Measurements from ENCODE around the gene TRAF3. TPM values are rescaled to one million over a fixed set of nuclear protein-coding genes. Genes with fewer than 3 reads are reported as not detected.

The TRAF3 gene
- polyA plus RNA-seq, 1 of the 3 experiments (the other 2 are of a cell fraction) = 17.9 TPM

GRCh38 chr14:102917056-102917385 lies 139.8 kb downstream of the TRAF3 start:
- Histone ChIP-seq H3K4me1 (ENCODE audit: control insufficient read depth in 1 of 2, insufficient read depth in 2 of 2, low read depth in 1 of 2, low read length in 1 of 2) (no peaks in the 10 kb centered on the region), H3K9me2 (no peaks in the 10 kb centered on the region), H3K4me2 (no peak overlapping the region), H3K9me3 (no peaks in the 10 kb centered on the region), H3K27me3 (ENCODE audit: insufficient read depth) (no peaks in the 10 kb centered on the region), H3K36me3 (replicated peaks in 1 of 2; ENCODE audit: control insufficient read depth in 1 of 2, insufficient read depth in 2 of 2, low read length in 1 of 2) (no peaks in the 10 kb centered on the region), H3K27ac (ENCODE audit: low read depth in 2 of 2, low read length in 1 of 2) (no peak overlapping the region), H3K4me3 (ENCODE audit: low read depth in 2 of 2, low read length in 1 of 2) (no peak overlapping the region), H2AFZ (ENCODE audit: low read depth) (no peak overlapping the region), H3K9ac (no peak overlapping the region), H4K20me1 (ENCODE audit: insufficient read depth) (no peaks in the 10 kb centered on the region), H3F3A (replicated peaks; ENCODE audit: insufficient read depth) (no peaks in the 10 kb centered on the region), H3K79me2 (ENCODE audit: insufficient read depth) (no peaks in the 10 kb centered on the region)
- WGBS (ENCODE audit: low lambda C conversion rate) = 90% methylated on average over 6 of the region's 6 CpGs
- no peak for TF ChIP-seq RFX5 (IDR thresholded peaks at IDR 0.05; ENCODE audit: low read length)
- no peak for TF ChIP-seq RCOR1 (IDR thresholded peaks at IDR 0.05; ENCODE audit: low read length)
- TF ChIP-seq ELF1 (IDR thresholded peaks at IDR 0.05) = no peak
- no peak for TF ChIP-seq TCF12 (IDR thresholded peaks at IDR 0.05)
- TF ChIP-seq SMC3 (IDR thresholded peaks at IDR 0.05; ENCODE audit: low read depth, low read length) = no peak
- no peak for TF ChIP-seq NRF1 (IDR thresholded peaks at IDR 0.05; ENCODE audit: low read depth, low read length)
- POLR2A ChIA-PET = no interaction called here
- no peak for DNase-seq
- CTCF ChIA-PET = interaction anchor here (1.2 to 2.9 kb wide), 5 partner anchors 8 to 223 kb away, joined by 3 to 26 read pairs (median 5); no protein-coding TSS in a partner anchor

- Histone ChIP-seq H3K9me2 (no peaks in the 10 kb centered on the region), H3K4me3 (ENCODE audit: low read depth in 2 of 2, low read length in 1 of 2) (peak overlapping the region in 1 of 2 experiments; percentile 26; a peak in 1 of 4 replicates), H4K20me1 (ENCODE audit: insufficient read depth) (no peaks in the 10 kb centered on the region), H3K9ac (no peak overlapping the region), H3F3A (replicated peaks; ENCODE audit: insufficient read depth) (no peaks in the 10 kb centered on the region), H3K4me1 (ENCODE audit: control insufficient read depth in 1 of 2, insufficient read depth in 2 of 2, low read depth in 1 of 2, low read length in 1 of 2) (no peaks in the 10 kb centered on the region), H3K36me3 (replicated peaks in 1 of 2; ENCODE audit: control insufficient read depth in 1 of 2, insufficient read depth in 2 of 2, low read length in 1 of 2) (no peaks in the 10 kb centered on the region), H3K27me3 (ENCODE audit: insufficient read depth) (no peaks in the 10 kb centered on the region; the same call in 1 of the 2 replicates), H3K79me2 (ENCODE audit: insufficient read depth) (no peaks in the 10 kb centered on the region), H2AFZ (ENCODE audit: low read depth) (no peak overlapping the region), H3K27ac (ENCODE audit: low read depth in 2 of 2, low read length in 1 of 2) (no peak overlapping the region), H3K9me3 (no peaks in the 10 kb centered on the region), H3K4me2 (no peak overlapping the region)
- peak; percentile 68 for TF ChIP-seq CTCF (IDR thresholded peaks at IDR 0.05)
- peak; percentile 74 for TF ChIP-seq SMC3 (IDR thresholded peaks at IDR 0.05; ENCODE audit: low read depth, low read length)
- no peak for TF ChIP-seq MAX (IDR thresholded peaks at IDR 0.05; ENCODE audit: low read depth)
- TF ChIP-seq RAD21 (IDR thresholded peaks at IDR 0.05; ENCODE audit: low read length) = peak; percentile 76
- WGBS (ENCODE audit: low lambda C conversion rate) = 0% methylated on average over 5 of the region's 12 CpGs
- CTCF ChIA-PET = interaction anchor here (0.7 to 2.9 kb wide), 6 partner anchors 9 to 224 kb away, joined by 3 to 26 read pairs (median 4); no protein-coding TSS in a partner anchor
- DNase-seq = peak; percentile 87
- POLR2A ChIA-PET = no interaction called here
These were observed 140.4 kb downstream of the TRAF3 start for GRCh38 chr14:102917469-102918211.

GRCh38 chr14:102918438-102918837 lies 141.2 kb downstream of the TRAF3 start:
- POLR2A ChIA-PET = no interaction called here
- WGBS (ENCODE audit: low lambda C conversion rate) = 50% methylated on average over 2 of the region's 2 CpGs
- TF ChIP-seq GABPA (IDR thresholded peaks at IDR 0.05; ENCODE audit: low read depth) (no peak), RFX5 (IDR thresholded peaks at IDR 0.05; ENCODE audit: low read length) (no peak), ELF1 (IDR thresholded peaks at IDR 0.05) (no peak), YY1 (IDR thresholded peaks at IDR 0.05; ENCODE audit: low read depth) (no peak), REST (IDR thresholded peaks at IDR 0.05; ENCODE audit: low read depth, low read length) (no peak), SMC3 (IDR thresholded peaks at IDR 0.05; ENCODE audit: low read depth, low read length) (no peak), PBX3 (IDR thresholded peaks at IDR 0.05) (no peak), JUND (IDR thresholded peaks at IDR 0.05) (no peak), EZH2phosphoT487 (IDR thresholded peaks at IDR 0.05; ENCODE audit: borderline replicate concordance, low read depth) (no peak), RAD21 (IDR thresholded peaks at IDR 0.05; ENCODE audit: low read length) (no peak)

More at GRCh38 chr14:102918438-102918837, 141.2 kb downstream of the TRAF3 start:
- H3K4me3 ChIP-seq (ENCODE audit: low read depth in 2 of 2, low read length in 1 of 2) = no peak overlapping the region
- H3K27ac ChIP-seq (ENCODE audit: low read depth in 2 of 2, low read length in 1 of 2) = no peak overlapping the region
- no peaks in the 10 kb centered on the region for H4K20me1 ChIP-seq (ENCODE audit: insufficient read depth)
- DNase-seq = no peak
- H2AFZ ChIP-seq (ENCODE audit: low read depth) = no peak overlapping the region
- no peaks in the 10 kb centered on the region for H3K36me3 ChIP-seq (replicated peaks in 1 of 2; ENCODE audit: control insufficient read depth in 1 of 2, insufficient read depth in 2 of 2, low read length in 1 of 2)
- H3K4me1 ChIP-seq (ENCODE audit: control insufficient read depth in 1 of 2, insufficient read depth in 2 of 2, low read depth in 1 of 2, low read length in 1 of 2) = no peaks in the 10 kb centered on the region
- H3K9me2 ChIP-seq = no peaks in the 10 kb centered on the region
- H3K4me2 ChIP-seq = no peak overlapping the region
- CTCF ChIA-PET = interaction anchor here (0.9 to 2.9 kb wide), 5 partner anchors 10 to 224 kb away, joined by 3 to 26 read pairs (median 5); no protein-coding TSS in a partner anchor
- no peaks in the 10 kb centered on the region for H3K79me2 ChIP-seq (ENCODE audit: insufficient read depth)
- H3K9me3 ChIP-seq = no peaks in the 10 kb centered on the region
- H3K27me3 ChIP-seq (ENCODE audit: insufficient read depth) = no peaks in the 10 kb centered on the region; the same call in 1 of the 2 replicates
- H3F3A ChIP-seq (replicated peaks; ENCODE audit: insufficient read depth) = no peaks in the 10 kb centered on the region
- no peak overlapping the region for H3K9ac ChIP-seq

Data from SK-N-SH (cell line).